ENCODE results near the gene UGT1A5.
A peak's percentile ranks its signal among the peaks of the same experiment; 100 is the strongest.

The UGT1A5 gene

DNA sequence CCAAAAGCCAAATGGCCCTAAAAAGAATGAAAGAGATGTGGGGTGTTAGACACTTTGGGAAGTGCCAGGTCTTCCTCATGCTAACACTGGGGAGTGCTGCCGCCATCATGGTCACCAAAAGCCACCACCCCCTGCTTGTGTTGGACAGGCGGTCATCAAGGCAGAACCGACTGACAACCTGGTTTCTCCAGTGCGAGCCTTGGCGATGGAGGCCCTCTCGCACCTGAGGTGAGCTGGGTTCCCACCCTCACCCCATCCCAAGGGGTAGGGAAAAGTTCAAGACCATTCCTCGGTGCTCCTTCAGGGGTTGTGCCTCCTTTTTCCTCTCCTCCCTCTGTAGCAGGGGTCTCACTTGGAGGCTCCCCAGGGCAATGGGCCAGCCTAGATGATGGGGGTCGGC, 99.0 kb downstream of the UGT1A5 start:
- Histone ChIP-seq H3K9me3 (ENCODE audit: severe bottlenecking) (no peaks in the 10 kb centered on the region), H3K4me1 (ENCODE audit: insufficient read depth, poor library complexity, severe bottlenecking) (no peaks in the 10 kb centered on the region), H3K27ac (ENCODE audit: poor library complexity, severe bottlenecking) (no peak overlapping the region), H3K27me3 (ENCODE audit: insufficient read depth, poor library complexity, severe bottlenecking) (no peaks in the 10 kb centered on the region), H3K4me3 (ENCODE audit: severe bottlenecking) (no peak overlapping the region), H3K36me3 (ENCODE audit: low read depth) (no peaks in the 10 kb centered on the region)
- no peak for ATAC-seq (ENCODE audit: low read depth)
- peak; percentile 35 for DNase-seq (ENCODE audit: low spot score)
- TF ChIP-seq CTCF (IDR thresholded peaks at IDR 0.05; ENCODE audit: poor library complexity, severe bottlenecking) = no peak

DNA sequence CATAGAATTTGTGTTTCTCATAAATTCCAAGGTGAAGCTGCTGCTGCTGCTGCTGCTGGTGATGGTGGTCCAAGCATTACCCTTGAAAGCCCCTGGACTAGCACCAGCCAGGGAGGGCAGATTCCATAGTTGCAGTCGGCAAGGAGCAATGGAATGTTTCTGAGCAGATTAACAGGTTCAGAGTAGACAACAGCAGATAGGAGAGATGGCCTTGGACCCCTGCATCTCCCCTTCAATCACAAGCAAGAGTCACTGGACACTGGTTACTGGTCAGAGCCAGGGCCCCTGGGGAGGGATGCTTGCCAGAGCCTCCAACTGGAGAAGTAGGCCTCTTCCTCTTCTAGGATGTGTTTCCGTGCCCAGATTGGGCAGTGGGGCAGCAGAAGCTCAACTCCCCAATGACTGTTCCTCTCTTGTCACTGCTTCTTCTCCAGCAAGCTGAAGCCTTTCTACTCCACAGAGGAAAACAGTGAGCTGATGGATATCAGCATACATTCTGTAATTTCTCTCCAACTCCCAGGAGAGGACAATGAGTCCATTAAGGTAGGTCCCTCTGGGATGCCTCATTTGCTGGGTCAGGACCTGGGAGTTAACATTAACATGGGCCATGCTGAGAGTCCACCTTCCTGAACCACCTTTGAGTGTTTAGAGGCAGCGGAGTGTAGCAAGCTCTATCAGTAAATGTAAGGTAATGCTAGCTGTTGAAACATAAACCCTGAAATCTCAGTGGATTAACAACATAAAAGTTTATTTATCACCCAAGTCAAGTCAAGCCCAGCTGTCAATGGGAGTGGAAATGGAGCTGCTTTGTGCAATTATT, 100.7 kb downstream of the UGT1A5 start:
- TF ChIP-seq CTCF (IDR thresholded peaks at IDR 0.05; ENCODE audit: poor library complexity, severe bottlenecking) = no peak
- Histone ChIP-seq H3K9me3 (ENCODE audit: severe bottlenecking) (no peaks in the 10 kb centered on the region), H3K27me3 (ENCODE audit: insufficient read depth, poor library complexity, severe bottlenecking) (no peaks in the 10 kb centered on the region), H3K4me1 (ENCODE audit: insufficient read depth, poor library complexity, severe bottlenecking) (no peaks in the 10 kb centered on the region), H3K4me3 (ENCODE audit: severe bottlenecking) (no peak overlapping the region), H3K36me3 (ENCODE audit: low read depth) (no peaks in the 10 kb centered on the region), H3K27ac (ENCODE audit: poor library complexity, severe bottlenecking) (no peak overlapping the region)
- ATAC-seq (ENCODE audit: low read depth) = no peak
- peak; percentile 18 for DNase-seq (ENCODE audit: low spot score)

DNA sequence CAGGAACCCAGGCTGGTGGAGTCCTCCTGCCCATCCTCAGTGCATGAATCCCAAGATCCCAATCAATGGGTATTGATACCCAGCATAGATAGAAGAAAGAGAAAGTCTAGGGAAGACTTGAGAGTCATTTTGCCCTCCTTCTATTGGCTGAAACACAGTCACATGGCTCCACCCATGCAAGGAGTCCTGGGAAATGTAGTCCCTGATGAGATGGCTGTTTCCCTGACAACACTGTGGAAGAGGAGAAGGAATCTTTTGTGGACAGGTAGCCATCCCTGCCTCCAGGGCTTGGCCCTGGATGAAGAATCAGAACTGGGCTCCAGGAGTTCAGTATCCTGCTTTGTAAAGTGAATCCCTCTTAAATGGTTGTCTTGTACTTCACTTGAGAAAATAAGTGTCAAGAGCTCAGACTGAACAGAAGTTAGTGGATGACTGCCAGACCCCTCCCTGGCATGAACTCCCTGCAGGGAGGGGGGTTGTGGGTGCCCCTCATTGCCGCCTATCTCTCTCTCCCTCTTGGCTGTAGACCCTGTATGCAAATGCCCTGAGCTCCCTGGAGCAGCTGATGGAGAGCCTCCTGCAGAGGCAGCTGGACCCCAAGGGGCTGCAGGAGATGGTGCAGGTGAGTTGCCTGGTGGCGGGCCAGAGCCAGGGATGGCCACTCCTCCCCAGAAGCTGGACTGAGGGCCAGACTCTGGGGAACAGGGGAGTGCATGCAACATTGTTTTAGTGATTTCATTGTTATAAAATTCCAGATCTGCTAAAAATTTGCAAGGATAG, 101.5 kb downstream of the UGT1A5 start:
- ATAC-seq (ENCODE audit: low read depth) = 0 out of 3 replicates have a peak, but pooled peaks have one; percentile 25
- TF ChIP-seq CTCF (IDR thresholded peaks at IDR 0.05; ENCODE audit: poor library complexity, severe bottlenecking) = no peak

GRCh38 chr2:233815861-233816260, 103.2 kb downstream of the UGT1A5 start:
- H3K27ac ChIP-seq (ENCODE audit: poor library complexity, severe bottlenecking) = no peak overlapping the region
- H3K9me3 ChIP-seq (ENCODE audit: severe bottlenecking) = no peaks in the 10 kb centered on the region
- H3K4me1 ChIP-seq (ENCODE audit: insufficient read depth, poor library complexity, severe bottlenecking) = no peaks in the 10 kb centered on the region
- DNase-seq (ENCODE audit: low spot score) = no peak
- no peak for TF ChIP-seq CTCF (IDR thresholded peaks at IDR 0.05; ENCODE audit: poor library complexity, severe bottlenecking)
- no peaks in the 10 kb centered on the region for H3K36me3 ChIP-seq (ENCODE audit: low read depth)
- no peak for ATAC-seq (ENCODE audit: low read depth)
- H3K27me3 ChIP-seq (ENCODE audit: insufficient read depth, poor library complexity, severe bottlenecking) = no peaks in the 10 kb centered on the region
- H3K4me3 ChIP-seq (ENCODE audit: severe bottlenecking) = no peak overlapping the region

More for the DNA sequence above, 101.5 kb downstream of the UGT1A5 start:
- Histone ChIP-seq H3K36me3 (ENCODE audit: low read depth) (no peaks in the 10 kb centered on the region), H3K4me3 (ENCODE audit: severe bottlenecking) (no peak overlapping the region), H3K27me3 (ENCODE audit: insufficient read depth, poor library complexity, severe bottlenecking) (no peaks in the 10 kb centered on the region), H3K4me1 (ENCODE audit: insufficient read depth, poor library complexity, severe bottlenecking) (no peaks in the 10 kb centered on the region), H3K27ac (ENCODE audit: poor library complexity, severe bottlenecking) (no peak overlapping the region), H3K9me3 (ENCODE audit: severe bottlenecking) (no peaks in the 10 kb centered on the region)
- DNase-seq (ENCODE audit: low spot score) = peak; percentile 10
